Measurements from ENCODE around the gene ATP1B3. TPM values are rescaled to one million over a fixed set of nuclear protein-coding genes. Genes with fewer than 3 reads are reported as not detected.

Gene ATP1B3
- polyA plus RNA-seq, 1 donor from 2014 or later, result 131 TPM

GRCh38 chr3:141828890-141829289, 47.6 kb upstream of the ATP1B3 start:
- TF ChIP-seq MXI1 (conservative IDR thresholded peaks at IDR 0.05; ENCODE audit: poor library complexity, severe bottlenecking), result no peak
- TF ChIP-seq POLR2AphosphoS5 (IDR thresholded peaks at IDR 0.05), result no peak
- TF ChIP-seq CTCF (IDR thresholded peaks at IDR 0.05; ENCODE audit: poor library complexity, severe bottlenecking), result no peak
- TF ChIP-seq EP300 (conservative IDR thresholded peaks at IDR 0.05; ENCODE audit: poor library complexity, severe bottlenecking), result no peak
- no peak for TF ChIP-seq REST (IDR thresholded peaks at IDR 0.05; ENCODE audit: borderline replicate concordance)
- no peak for TF ChIP-seq SMC3 (conservative IDR thresholded peaks at IDR 0.05; ENCODE audit: poor library complexity)
- no peak for TF ChIP-seq RAD21 (conservative IDR thresholded peaks at IDR 0.05)
- TF ChIP-seq EZH2 (IDR thresholded peaks at IDR 0.05; ENCODE audit: borderline replicate concordance, insufficient read depth, low read length, poor library complexity, severe bottlenecking), result no peak
- TF ChIP-seq TAF1 (IDR thresholded peaks at IDR 0.05; ENCODE audit: low read depth), result no peak
- Histone ChIP-seq H3K9me2 (ENCODE audit: insufficient read depth, low read length) (no peaks in the 10 kb centered on the region), H4K20me1 (ENCODE audit: insufficient read depth) (no peaks in the 10 kb centered on the region), H3K27me3 (ENCODE audit: insufficient read depth, low read depth, low read length) (no peaks in the 10 kb centered on the region), H2AFZ (ENCODE audit: low read depth, low read length) (no peak overlapping the region), H3K9me3 (ENCODE audit: low read length) (no peaks in the 10 kb centered on the region), H3K27ac (ENCODE audit: low read length) (no peak overlapping the region), H3K79me2 (replicated peaks; ENCODE audit: insufficient read depth, low read length) (no peaks in the 10 kb centered on the region), H3F3A (ENCODE audit: insufficient read depth, low read length, poor library complexity, severe bottlenecking) (no peaks in the 10 kb centered on the region), H3K4me3 (ENCODE audit: low read length) (no peak overlapping the region), H3K9ac (ENCODE audit: low read length) (no peak overlapping the region), H3K4me2 (ENCODE audit: low read length) (no peak overlapping the region), H3K36me3 (ENCODE audit: insufficient read depth, low read length) (no peaks in the 10 kb centered on the region)

- no peaks in the 10 kb centered on the region for H3K9me3 ChIP-seq (ENCODE audit: low read length)
- H3K36me3 ChIP-seq (ENCODE audit: insufficient read depth, low read length), result no peaks in the 10 kb centered on the region
- no peaks in the 10 kb centered on the region for H4K20me1 ChIP-seq (ENCODE audit: insufficient read depth)
- TF ChIP-seq EP300 (conservative IDR thresholded peaks at IDR 0.05; ENCODE audit: poor library complexity, severe bottlenecking) (no peak), RAD21 (conservative IDR thresholded peaks at IDR 0.05) (no peak), REST (IDR thresholded peaks at IDR 0.05; ENCODE audit: borderline replicate concordance) (no peak), POLR2AphosphoS5 (IDR thresholded peaks at IDR 0.05) (no peak)
- H3F3A ChIP-seq (ENCODE audit: insufficient read depth, low read length, poor library complexity, severe bottlenecking), result no peaks in the 10 kb centered on the region
- H3K9ac ChIP-seq (ENCODE audit: low read length), result no peak overlapping the region
- no peaks in the 10 kb centered on the region for H3K9me2 ChIP-seq (ENCODE audit: insufficient read depth, low read length)
- no peak overlapping the region for H3K27ac ChIP-seq (ENCODE audit: low read length)
- H3K4me2 ChIP-seq (ENCODE audit: low read length), result no peak overlapping the region
- H3K27me3 ChIP-seq (ENCODE audit: insufficient read depth, low read depth, low read length), result no peaks in the 10 kb centered on the region
- H2AFZ ChIP-seq (ENCODE audit: low read depth, low read length), result no peak overlapping the region
- H3K79me2 ChIP-seq (replicated peaks; ENCODE audit: insufficient read depth, low read length), result no peaks in the 10 kb centered on the region
- no peak overlapping the region for H3K4me3 ChIP-seq (ENCODE audit: low read length)
Observed at GRCh38 chr3:141830508-141830907, 45.9 kb upstream of the ATP1B3 start.

Data from neural cell (in vitro differentiated cells).